Upper lobe of left lung (tissue), 6 donors: ENCODE results near the gene IL17RD. TPM values are rescaled to one million over a fixed set of nuclear protein-coding genes. Genes with fewer than 3 reads are reported as not detected.

Experiments used
- ATAC-seq, 2 donors: fragments of 200-7000 bp; cut with Tn5 transposase; one replicate each; pipeline ENCODE4 v1.9.1; 2022; ENCODE audit warnings: mild to moderate bottlenecking in 2 of 2, moderate library complexity in 2 of 2; ENCODE audit not compliant: low FRiP score in 2 of 2
- DNase-seq, 2 donors: peaks; one replicate each; pipeline ENCODE4 v3.0.0-alpha.2; 2019 to 2020
- H3K27ac ChIP-seq, 4 donors: fragments of 200-600 bp; sonication (generic); one replicate each; pipeline ENCODE4 v1.5.1; 2016 to 2019
- H3K27me3 ChIP-seq, 4 donors: fragments of 200-600 bp; sonication (generic); one replicate each; pipeline ENCODE4 v1.5.1; 2017 to 2019
- H3K36me3 ChIP-seq, 4 donors: fragments of 200-600 bp; sonication (generic); one replicate each; pipeline ENCODE4 v1.5.1; 2016 to 2019
- H3K4me1 ChIP-seq, 4 donors: fragments of 200-600 bp; sonication (generic); one replicate each; pipeline ENCODE4 v1.5.1; 2018 to 2019
- H3K4me3 ChIP-seq, 4 donors: fragments of 200-600 bp; sonication (generic); one replicate each; pipeline ENCODE4 v1.5.1; 2017 to 2019; ENCODE audit warnings: mild to moderate bottlenecking in 2 of 4, moderate library complexity in 1 of 4
- H3K9me3 ChIP-seq, 4 donors: fragments of 200-600 bp; sonication (generic); one replicate each; pipeline ENCODE4 v1.5.1; 2018 to 2019
- CTCF ChIP-seq, 6 experiments: fragments of 450-650 bp in 4 of 6; fragments of 200-600 bp in 2 of 6; sonication (generic) in 2 of 6; IDR thresholded peaks; one replicate each; pipeline ENCODE4 v1.5.1; 2016 to 2019; ENCODE audit warnings: antibody characterized with exemption in 6 of 6
- EP300 ChIP-seq, 4 donors: sonication (generic); formaldehyde crosslinking; IDR thresholded peaks; one replicate each; pipeline ENCODE4 v1.5.1; 2017; ENCODE audit warnings: antibody characterized with exemption in 4 of 4, control low read depth in 2 of 4
- POLR2A ChIP-seq, 4 donors: fragments of 450-650 bp; IDR thresholded peaks; one replicate each; pipeline ENCODE4 v1.5.1; 2016 to 2017; ENCODE audit warnings: antibody characterized with exemption in 4 of 4, mild to moderate bottlenecking in 2 of 4
- POLR2AphosphoS5 ChIP-seq, 2 donors: sonication (generic); formaldehyde crosslinking; IDR thresholded peaks; one replicate each; pipeline ENCODE4 v1.5.1; 2017; ENCODE audit warnings: antibody characterized with exemption in 2 of 2
- WGBS, 2 donors: methylation state at CpG; one replicate each; pipeline ENCODE4 v1.1.5; 2017 to 2018; 5-methylcytosine and 5-hydroxymethylcytosine counted together
- total RNA-seq, 6 donors: library from RNA; depleted of rRNA in 4 of 6; stranded (reverse); fragments of >200 nt in 4 of 6; gene quantifications; one replicate each; pipeline versions ENCODE4 v1.1.0 to v1.2.1, GENCODE V29; 2016 to 2021
- donor health status: DM: no; HTN: no; CAD: no; lungs with moderate emphysema.
- donor health status: DM: no; HTN: yes; CAD: no; lungs with severe emphysema.

IL17RD gene
- total RNA-seq, result 1 to 10 TPM in 1 of 6 donors, under 1 TPM in 5; under 0.01 to 2.7 (median 0.49) TPM

GRCh38 chr3:57164657-57165573 is at the start of gene IL17RD:
Gene IL17RD (minus strand): TSS chr3:57165353. CDS start chr3:57165286, 67 bp downstream.
- WGBS, 2 donors, result 0 to 1% methylated on average over 3 to 11 of the region's 98 CpGs
- Histone ChIP-seq H3K27ac (no peak within 1 kb of the TSS), H3K4me3 (peak within 1 kb of the TSS; percentile 66 to 90 (median 78)), H3K9me3 (no peaks in the 10 kb centered on the region), H3K4me1 (peaks cover 12 to 23% (median 17%) of the 10 kb centered on the region in 4 donors), H3K27me3 (peaks cover 0 to 11% (median 6%) of the 10 kb centered on the region in 4 donors), H3K36me3 (no peaks in the 10 kb centered on the region)
- peak; percentile 73 to 92 for ATAC-seq
- peak; percentile 76 to 94 for DNase-seq
- no peak for TF ChIP-seq POLR2AphosphoS5 (IDR thresholded peaks at IDR 0.05)
- TF ChIP-seq CTCF (IDR thresholded peaks at IDR 0.05), result peak in 2 of 6 experiments; percentile 7 to 8

- no peaks in the 10 kb centered on the region for H3K4me1 ChIP-seq
Observed at GRCh38 chr3:57206423-57206822, 41.3 kb upstream of the IL17RD start.

GRCh38 chr3:57199895-57200297 is 34.7 kb upstream of the IL17RD start, which contains the start of gene HESX1:
Gene HESX1 (minus strand): TSS chr3:57199978. CDS start chr3:57199918, 60 bp downstream.
- ATAC-seq, result no peak
- TF ChIP-seq CTCF (IDR thresholded peaks at IDR 0.05) (no peak), EP300 (IDR thresholded peaks at IDR 0.05) (no peak), POLR2A (IDR thresholded peaks at IDR 0.05) (no peak), POLR2AphosphoS5 (IDR thresholded peaks at IDR 0.05) (no peak)
- no peaks in the 10 kb centered on the region for H3K9me3 ChIP-seq
- no peaks in the 10 kb centered on the region for H3K36me3 ChIP-seq
- H3K4me3 ChIP-seq, result no peak within 1 kb of the TSS
- WGBS, 2 donors, result 52 to 62% methylated on average over 4 of the region's 4 CpGs
- H3K4me1 ChIP-seq, result no peaks in the 10 kb centered on the region
- no peak within 1 kb of the TSS for H3K27ac ChIP-seq
- no peaks in the 10 kb centered on the region for H3K27me3 ChIP-seq
- no peak for DNase-seq

More at GRCh38 chr3:57206423-57206822, 41.3 kb upstream of the IL17RD start:
- ATAC-seq (no peak), DNase-seq (no peak)
- no peak overlapping the region for H3K27ac ChIP-seq
- no peaks in the 10 kb centered on the region for H3K9me3 ChIP-seq
- WGBS, 2 donors, result 87 to 95% methylated on average over 2 of the region's 2 CpGs
- no peaks in the 10 kb centered on the region for H3K27me3 ChIP-seq
- H3K36me3 ChIP-seq, result no peaks in the 10 kb centered on the region
- TF ChIP-seq POLR2AphosphoS5 (IDR thresholded peaks at IDR 0.05), result no peak
- no peak for TF ChIP-seq EP300 (IDR thresholded peaks at IDR 0.05)
- TF ChIP-seq POLR2A (IDR thresholded peaks at IDR 0.05), result no peak
- no peak for TF ChIP-seq CTCF (IDR thresholded peaks at IDR 0.05)
- no peak overlapping the region for H3K4me3 ChIP-seq

GRCh38 chr3:57194641-57195040 is 29.5 kb upstream of the IL17RD start:
- DNase-seq (no peak), ATAC-seq (no peak)
- no peak for TF ChIP-seq POLR2A (IDR thresholded peaks at IDR 0.05)
- TF ChIP-seq EP300 (IDR thresholded peaks at IDR 0.05), result no peak
- no peak for TF ChIP-seq POLR2AphosphoS5 (IDR thresholded peaks at IDR 0.05)
- no peak for TF ChIP-seq CTCF (IDR thresholded peaks at IDR 0.05)
- WGBS, 2 donors, result 90 to 96% methylated on average over 4 of the region's 4 CpGs
- Histone ChIP-seq H3K4me3 (no peak overlapping the region), H3K36me3 (no peaks in the 10 kb centered on the region), H3K27me3 (no peaks in the 10 kb centered on the region), H3K9me3 (no peaks in the 10 kb centered on the region), H3K4me1 (no peaks in the 10 kb centered on the region), H3K27ac (no peak overlapping the region)
